ENCODE results near the gene CCDC88A. TPM values are rescaled to one million over a fixed set of nuclear protein-coding genes. Genes with fewer than 3 reads are reported as not detected.

CCDC88A gene
- total RNA-seq, 2 donors from 2014 or later: 21.5 to 26.4 TPM

- H3K9me3 ChIP-seq: no peaks in the 10 kb centered on the region
- TF ChIP-seq CTCF (IDR thresholded peaks at IDR 0.05): no peak
- H3K27me3 ChIP-seq: no peaks in the 10 kb centered on the region
- no peak overlapping the region for H3K4me3 ChIP-seq
- no peak for DNase-seq (ENCODE audit: low spot score)
- no peaks in the 10 kb centered on the region for H3K4me1 ChIP-seq
- H3K27ac ChIP-seq: no peak overlapping the region
- no peaks in the 10 kb centered on the region for H3K36me3 ChIP-seq
Observed at GRCh38 chr2:55425431-55425831, 5.8 kb upstream of the CCDC88A start.

- no peak for TF ChIP-seq CTCF (IDR thresholded peaks at IDR 0.05)
- H3K4me3 ChIP-seq: no peak overlapping the region
- H3K4me1 ChIP-seq: peaks cover 0 to 6% of the 10 kb centered on the region in 2 donors
- no peaks in the 10 kb centered on the region for H3K36me3 ChIP-seq
- H3K27ac ChIP-seq: no peak overlapping the region
- no peaks in the 10 kb centered on the region for H3K9me3 ChIP-seq
- DNase-seq (ENCODE audit: low spot score): no peak
- H3K27me3 ChIP-seq: no peaks in the 10 kb centered on the region
Observed at GRCh38 chr2:55422876-55423665, 3.4 kb upstream of the CCDC88A start.

- peaks cover 0 to 12% of the 10 kb centered on the region in 2 donors for H3K4me1 ChIP-seq
- no peaks in the 10 kb centered on the region for H3K9me3 ChIP-seq
- TF ChIP-seq CTCF (IDR thresholded peaks at IDR 0.05): no peak
- no peak overlapping the region for H3K27ac ChIP-seq
- no peaks in the 10 kb centered on the region for H3K27me3 ChIP-seq
- no peaks in the 10 kb centered on the region for H3K36me3 ChIP-seq
- DNase-seq (ENCODE audit: low spot score): no peak
- H3K4me3 ChIP-seq: no peak overlapping the region
Observed at GRCh38 chr2:55421326-55421725, 1.7 kb upstream of the CCDC88A start.

- no peak for TF ChIP-seq CTCF (IDR thresholded peaks at IDR 0.05)
- no peak overlapping the region for H3K4me3 ChIP-seq
- DNase-seq (ENCODE audit: low spot score): no peak
- H3K36me3 ChIP-seq: no peaks in the 10 kb centered on the region
- H3K27ac ChIP-seq: no peak overlapping the region
- H3K27me3 ChIP-seq: no peaks in the 10 kb centered on the region
- no peaks in the 10 kb centered on the region for H3K9me3 ChIP-seq
- peaks cover 0 to 12% of the 10 kb centered on the region in 2 donors for H3K4me1 ChIP-seq
Observed at GRCh38 chr2:55420871-55421270, 1.2 kb upstream of the CCDC88A start.

GRCh38 chr2:55420439-55420725 lies 726 bp upstream of the CCDC88A start:
- peak overlapping the region; percentile 91 to 94 for H3K27ac ChIP-seq
- TF ChIP-seq CTCF (IDR thresholded peaks at IDR 0.05): no peak
- no peaks in the 10 kb centered on the region for H3K27me3 ChIP-seq

GRCh38 chr2:55419233-55419678 lies 400 bp downstream of the CCDC88A start:
- Histone ChIP-seq H3K27me3 (no peaks in the 10 kb centered on the region), H3K36me3 (no peaks in the 10 kb centered on the region), H3K27ac (peak overlapping the region; percentile 91 to 94), H3K4me1 (peaks cover 0 to 12% of the 10 kb centered on the region in 2 donors), H3K4me3 (peak overlapping the region; percentile 84 to 90), H3K9me3 (no peaks in the 10 kb centered on the region)
- no peak for DNase-seq (ENCODE audit: low spot score)
- no peak for TF ChIP-seq CTCF (IDR thresholded peaks at IDR 0.05)

More at GRCh38 chr2:55420439-55420725, 726 bp upstream of the CCDC88A start:
- no peaks in the 10 kb centered on the region for H3K36me3 ChIP-seq
- no peak for DNase-seq (ENCODE audit: low spot score)
- peak overlapping the region; percentile 84 to 90 for H3K4me3 ChIP-seq
- H3K9me3 ChIP-seq: no peaks in the 10 kb centered on the region
- peaks cover 0 to 12% of the 10 kb centered on the region in 2 donors for H3K4me1 ChIP-seq

All from right atrium auricular region (tissue), 2 donors.